Activated T-cell treated with anti-CD3 and anti-CD28 coated beads, Interleukin-2, amount 50 U/mL, for 4 hours (primary cell): ENCODE measurements around the gene PCSK9. TPM values are rescaled to one million over a fixed set of nuclear protein-coding genes. Genes with fewer than 3 reads are reported as not detected.

Source experiments
- ATAC-seq, 2 donors: fragments of 200-7000 bp; cut with Tn5 transposase; one replicate each; pipeline ENCODE4 v1.10.0; 2021
- DNase-seq: peaks from one replicate; pipeline ENCODE4 v3.0.0-alpha.2; 2020
- H3K27me3 Mint-ChIP-seq: one replicate; pipeline ENCODE4 v1.8.0; 2021; ENCODE audit warnings: low read depth, mixed read lengths
- H3K36me3 Mint-ChIP-seq: one replicate; pipeline ENCODE4 v1.8.0; 2022; ENCODE audit warnings: mixed read lengths; ENCODE audit not compliant: insufficient read depth
- H3K4me1 Mint-ChIP-seq: one replicate; pipeline ENCODE4 v1.8.0; 2021; ENCODE audit warnings: low read depth, mixed read lengths
- H3K4me3 Mint-ChIP-seq: one replicate; pipeline ENCODE4 v1.8.0; 2021; ENCODE audit warnings: mild to moderate bottlenecking, moderate library complexity, mixed read lengths
- H3K9me3 Mint-ChIP-seq: one replicate; pipeline ENCODE4 v1.8.0; 2021; ENCODE audit warnings: mixed read lengths
- total RNA-seq, 3 donors: library from RNA; stranded (reverse); gene quantifications; one replicate each; pipeline ENCODE4 v1.2.1, GENCODE V29; 2021

PCSK9 gene
- total RNA-seq, 3 donors from 2014 or later: 0.05 to 0.10 (median 0.08) TPM

GRCh38 chr1:55044617-55045397 lies 5.5 kb downstream of the PCSK9 start:
- no peak for ATAC-seq
- no peak for DNase-seq
- Mint-ChIP-seq H3K4me3 (no peak overlapping the region), H3K4me1 (no peaks in the 10 kb centered on the region), H3K27me3 (peaks cover 23% of the 10 kb centered on the region), H3K9me3 (no peaks in the 10 kb centered on the region), H3K36me3 (no peaks in the 10 kb centered on the region)

GRCh38 chr1:55045430-55045829 lies 6.1 kb downstream of the PCSK9 start:
- ATAC-seq (no peak), DNase-seq (no peak)
- H3K4me3 Mint-ChIP-seq: no peak overlapping the region
- no peaks in the 10 kb centered on the region for H3K9me3 Mint-ChIP-seq
- peaks cover 18% of the 10 kb centered on the region for H3K27me3 Mint-ChIP-seq
- no peaks in the 10 kb centered on the region for H3K36me3 Mint-ChIP-seq
- no peaks in the 10 kb centered on the region for H3K4me1 Mint-ChIP-seq

DNA sequence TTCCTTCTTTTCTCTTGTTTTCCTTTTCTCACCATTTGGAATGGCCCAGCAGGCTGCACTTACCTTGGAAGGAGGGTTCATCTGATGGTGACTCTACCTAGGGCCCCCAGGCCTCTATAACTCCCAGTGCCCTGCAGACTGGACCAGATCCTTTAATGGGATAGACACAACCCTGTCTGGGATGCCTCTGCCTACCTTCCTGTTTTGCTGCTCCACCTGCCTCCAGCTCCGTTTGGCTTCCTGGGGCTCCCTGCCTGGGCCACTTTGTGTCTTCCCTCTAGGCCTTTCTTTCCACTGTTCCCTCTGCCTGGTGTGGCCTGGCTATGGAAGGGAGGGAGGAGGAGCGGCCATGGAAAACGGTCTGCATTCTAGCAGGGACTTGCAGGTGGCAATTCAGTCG lies 7.5 kb downstream of the PCSK9 start:
- peaks cover 5% of the 10 kb centered on the region for H3K27me3 Mint-ChIP-seq
- no peaks in the 10 kb centered on the region for H3K36me3 Mint-ChIP-seq
- DNase-seq (no peak), ATAC-seq (no peak)
- no peak overlapping the region for H3K4me3 Mint-ChIP-seq
- H3K4me1 Mint-ChIP-seq: no peaks in the 10 kb centered on the region
- H3K9me3 Mint-ChIP-seq: no peaks in the 10 kb centered on the region

DNA sequence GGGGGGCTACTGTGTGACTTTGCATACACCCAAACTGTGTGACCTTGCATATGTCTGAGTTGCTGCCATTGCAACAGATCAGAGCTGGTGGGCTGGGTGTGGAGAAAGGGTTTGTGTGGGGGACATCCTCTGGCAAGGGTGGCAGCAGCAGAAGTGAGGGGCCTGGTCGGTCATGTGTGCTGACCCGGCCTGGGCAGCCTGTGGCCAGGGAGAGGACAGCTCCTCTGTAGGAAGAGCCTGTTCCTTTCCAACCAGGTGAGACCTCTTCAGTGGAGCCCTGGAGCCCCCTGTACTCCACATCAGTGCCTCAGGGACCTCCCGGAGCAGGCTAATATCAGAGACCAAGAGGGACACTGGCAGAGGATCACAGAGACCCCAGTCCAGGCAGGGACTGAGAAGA lies 8.3 kb downstream of the PCSK9 start:
- no peak overlapping the region for H3K4me3 Mint-ChIP-seq
- H3K9me3 Mint-ChIP-seq: no peaks in the 10 kb centered on the region
- peaks cover 2% of the 10 kb centered on the region for H3K27me3 Mint-ChIP-seq
- ATAC-seq (no peak), DNase-seq (no peak)
- no peaks in the 10 kb centered on the region for H3K4me1 Mint-ChIP-seq
- H3K36me3 Mint-ChIP-seq: no peaks in the 10 kb centered on the region

DNA sequence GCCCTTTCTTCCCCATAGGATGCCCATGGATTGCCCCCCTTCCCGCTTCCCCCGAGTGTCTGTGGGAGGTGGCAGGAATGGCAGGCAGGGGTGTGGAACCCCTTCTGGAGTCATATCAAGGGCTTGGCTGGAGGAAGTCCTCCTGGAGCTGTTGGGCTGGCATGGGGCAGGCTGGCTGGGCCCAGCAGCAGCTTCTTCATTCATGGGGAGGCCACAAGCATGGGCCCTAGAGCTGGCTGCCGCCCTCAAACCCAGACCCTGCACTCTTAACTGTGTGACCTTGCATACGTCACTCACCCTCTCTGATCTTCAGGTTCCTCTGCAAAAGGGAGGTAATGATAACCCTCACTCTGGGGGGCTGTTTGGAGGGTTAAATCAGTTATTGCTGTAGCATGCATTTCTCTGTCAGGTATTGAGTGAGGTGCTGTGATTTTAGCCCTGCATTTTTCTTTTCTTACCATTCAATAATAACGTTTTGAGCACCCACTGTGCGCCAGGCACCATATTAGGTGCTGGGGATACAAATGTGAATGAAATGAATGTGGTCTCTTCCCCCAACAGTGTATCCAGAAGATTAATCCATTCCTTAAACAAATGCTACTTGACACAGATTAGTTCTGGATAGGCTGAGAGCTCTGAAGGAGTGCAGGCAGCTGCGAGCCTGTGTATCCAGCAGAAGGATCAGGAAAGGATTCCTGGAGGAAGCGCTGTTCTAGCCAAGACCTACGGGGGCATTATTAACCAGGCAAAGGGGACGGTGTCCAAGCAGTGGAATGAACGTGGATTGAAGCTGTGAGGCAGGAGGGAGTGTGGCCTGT lies 9.3 kb downstream of the PCSK9 start:
- Mint-ChIP-seq H3K27me3 (no peaks in the 10 kb centered on the region), H3K9me3 (no peaks in the 10 kb centered on the region), H3K4me3 (no peak overlapping the region), H3K4me1 (no peaks in the 10 kb centered on the region), H3K36me3 (no peaks in the 10 kb centered on the region)
- DNase-seq: no peak
- ATAC-seq: no peak

GRCh38 chr1:55049271-55049913 lies 10.0 kb downstream of the PCSK9 start:
- Mint-ChIP-seq H3K4me3 (no peak overlapping the region), H3K36me3 (no peaks in the 10 kb centered on the region), H3K9me3 (no peaks in the 10 kb centered on the region), H3K4me1 (no peaks in the 10 kb centered on the region), H3K27me3 (no peaks in the 10 kb centered on the region)
- DNase-seq (no peak), ATAC-seq (no peak)

GRCh38 chr1:55049914-55050278 lies 10.5 kb downstream of the PCSK9 start:
- DNase-seq (no peak), ATAC-seq (no peak)
- no peaks in the 10 kb centered on the region for H3K9me3 Mint-ChIP-seq
- H3K27me3 Mint-ChIP-seq: no peaks in the 10 kb centered on the region
- H3K4me3 Mint-ChIP-seq: no peak overlapping the region
- H3K4me1 Mint-ChIP-seq: no peaks in the 10 kb centered on the region
- no peaks in the 10 kb centered on the region for H3K36me3 Mint-ChIP-seq

DNA sequence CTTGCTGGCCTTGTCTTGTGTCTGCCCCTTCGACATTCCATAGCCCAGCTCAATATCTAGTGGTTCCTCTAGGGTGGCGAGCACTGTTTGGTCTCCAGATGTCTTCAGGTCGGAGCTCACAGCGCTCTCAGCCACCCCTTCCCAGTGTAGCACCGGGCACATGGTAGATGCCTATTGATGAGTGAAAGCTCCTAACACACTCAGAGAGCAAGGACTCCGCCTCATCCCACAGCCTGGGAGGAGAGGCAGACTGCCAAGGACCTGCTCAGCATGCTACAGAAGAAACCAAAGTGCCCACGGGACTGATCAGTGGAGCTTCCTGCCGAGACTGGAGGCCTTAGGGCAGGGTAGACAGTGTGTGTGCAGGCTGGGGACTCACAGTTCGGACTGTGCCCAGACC lies 10.9 kb downstream of the PCSK9 start:
- H3K9me3 Mint-ChIP-seq: no peaks in the 10 kb centered on the region
- DNase-seq: no peak
- H3K27me3 Mint-ChIP-seq: no peaks in the 10 kb centered on the region
- no peaks in the 10 kb centered on the region for H3K36me3 Mint-ChIP-seq
- no peak overlapping the region for H3K4me3 Mint-ChIP-seq
- no peaks in the 10 kb centered on the region for H3K4me1 Mint-ChIP-seq
- ATAC-seq: no peak

- H3K9me3 Mint-ChIP-seq: no peaks in the 10 kb centered on the region
- ATAC-seq: no peak
These were observed 11.8 kb downstream of the PCSK9 start for GRCh38 chr1:55051169-55051568.

DNA sequence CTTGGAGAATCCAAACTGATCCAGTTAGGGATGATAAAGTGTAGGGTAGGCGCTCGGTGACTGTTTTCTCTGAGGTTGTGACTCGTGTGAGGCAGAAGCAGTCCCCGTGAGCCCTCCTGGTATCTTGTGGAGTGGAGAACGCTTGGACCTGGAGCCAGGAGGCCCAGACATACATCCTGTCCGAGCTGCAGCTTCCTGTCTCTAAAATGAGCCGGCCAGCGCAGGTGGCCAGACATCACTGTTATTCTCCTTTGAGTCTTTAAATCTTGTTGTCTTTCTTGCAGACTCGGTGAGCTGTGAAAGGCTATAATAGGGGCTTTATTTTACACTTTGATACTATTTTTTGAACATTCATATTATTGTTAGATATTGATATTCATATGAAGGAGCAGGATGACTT lies 12.3 kb downstream of the PCSK9 start:
- no peaks in the 10 kb centered on the region for H3K9me3 Mint-ChIP-seq

More at GRCh38 chr1:55051169-55051568, 11.8 kb downstream of the PCSK9 start:
- DNase-seq: no peak
- Mint-ChIP-seq H3K36me3 (no peaks in the 10 kb centered on the region), H3K4me1 (no peaks in the 10 kb centered on the region), H3K4me3 (no peak overlapping the region), H3K27me3 (no peaks in the 10 kb centered on the region)

GRCh38 chr1:55052221-55053142 lies 13.1 kb downstream of the PCSK9 start:
- no peaks in the 10 kb centered on the region for H3K4me1 Mint-ChIP-seq
- DNase-seq (no peak), ATAC-seq (no peak)
- H3K4me3 Mint-ChIP-seq: no peak overlapping the region
- no peaks in the 10 kb centered on the region for H3K36me3 Mint-ChIP-seq
- H3K9me3 Mint-ChIP-seq: no peaks in the 10 kb centered on the region
- no peaks in the 10 kb centered on the region for H3K27me3 Mint-ChIP-seq

More for the DNA sequence above, 12.3 kb downstream of the PCSK9 start:
- no peaks in the 10 kb centered on the region for H3K36me3 Mint-ChIP-seq
- no peak overlapping the region for H3K4me3 Mint-ChIP-seq
- H3K27me3 Mint-ChIP-seq: no peaks in the 10 kb centered on the region
- DNase-seq (no peak), ATAC-seq (no peak)
- no peaks in the 10 kb centered on the region for H3K4me1 Mint-ChIP-seq

GRCh38 chr1:55053265-55053954 lies 14.1 kb downstream of the PCSK9 start:
- Mint-ChIP-seq H3K27me3 (no peaks in the 10 kb centered on the region), H3K4me1 (no peaks in the 10 kb centered on the region), H3K36me3 (no peaks in the 10 kb centered on the region), H3K9me3 (no peaks in the 10 kb centered on the region), H3K4me3 (no peak overlapping the region)
- DNase-seq (no peak), ATAC-seq (no peak)

DNA sequence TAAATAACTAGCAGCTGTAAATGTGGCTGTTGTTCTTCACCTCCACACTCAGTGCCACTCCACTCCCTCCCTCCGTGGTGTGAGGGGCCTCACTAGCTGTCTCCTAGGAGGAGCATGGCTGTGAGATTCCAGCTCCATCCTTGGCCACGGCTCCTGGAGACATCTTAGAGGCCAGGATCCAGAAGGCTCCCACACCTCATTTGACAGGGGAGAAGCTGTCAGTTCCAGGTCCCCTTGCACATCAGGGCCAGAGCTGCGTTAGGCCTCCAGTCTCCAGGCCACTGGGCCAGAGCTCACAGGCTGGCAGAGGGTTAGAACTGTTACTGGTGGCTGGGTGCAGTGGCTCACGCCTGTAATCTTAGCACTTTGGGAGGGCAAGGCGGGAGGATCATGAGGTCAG lies 15.0 kb downstream of the PCSK9 start:
- Mint-ChIP-seq H3K4me1 (no peaks in the 10 kb centered on the region), H3K9me3 (no peaks in the 10 kb centered on the region), H3K36me3 (no peaks in the 10 kb centered on the region), H3K4me3 (no peak overlapping the region), H3K27me3 (no peaks in the 10 kb centered on the region)
- no peak for DNase-seq
- no peak for ATAC-seq
